GM18499 (cell line): Measurements from ENCODE around the gene PHACTR4.
"Not testable (repeated sequence)": the region's sequence is repeated elsewhere in the genome, so short reads cannot be mapped to it uniquely, and the experiment has no call there.

ENCODE experiments used
- ATAC-seq: cut with Tn5 transposase; IDR thresholded peaks from one replicate; pipeline ENCODE4 v1.9.1; 2021; ENCODE audit warnings: moderate number of reproducible peaks; ENCODE audit not compliant: insufficient read depth, unreplicated experiment

Gene PHACTR4

DNA sequence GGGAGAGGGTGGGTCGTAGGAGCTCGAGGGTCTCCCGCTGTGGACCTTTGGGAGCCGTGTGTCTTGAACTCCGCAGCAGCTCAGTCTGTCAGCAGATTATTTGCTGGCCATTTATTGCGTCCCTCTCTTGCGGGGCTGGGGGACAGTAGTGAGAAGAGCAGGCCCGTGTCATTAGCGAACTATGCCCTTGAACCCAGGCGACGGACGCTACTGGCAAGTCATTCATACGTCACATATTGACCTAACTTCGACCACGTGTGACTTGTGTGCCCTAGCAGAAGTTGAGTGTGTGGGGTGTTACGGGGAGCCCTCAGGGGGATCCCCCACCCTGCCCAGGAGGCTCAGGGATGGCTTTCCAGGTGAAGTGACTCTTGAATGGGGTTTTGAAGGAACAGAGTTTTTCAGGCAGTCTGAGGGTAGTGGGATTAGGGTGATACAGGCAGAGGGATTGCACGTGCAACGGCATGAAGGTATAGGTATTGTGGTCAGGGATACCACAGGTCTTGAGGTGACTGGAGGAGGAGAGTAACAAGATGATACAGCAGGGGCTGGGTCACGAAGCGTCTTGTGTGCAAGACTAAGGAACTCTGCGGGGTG is 149.3 kb downstream of the PHACTR4 start:
- ATAC-seq: no peak

DNA sequence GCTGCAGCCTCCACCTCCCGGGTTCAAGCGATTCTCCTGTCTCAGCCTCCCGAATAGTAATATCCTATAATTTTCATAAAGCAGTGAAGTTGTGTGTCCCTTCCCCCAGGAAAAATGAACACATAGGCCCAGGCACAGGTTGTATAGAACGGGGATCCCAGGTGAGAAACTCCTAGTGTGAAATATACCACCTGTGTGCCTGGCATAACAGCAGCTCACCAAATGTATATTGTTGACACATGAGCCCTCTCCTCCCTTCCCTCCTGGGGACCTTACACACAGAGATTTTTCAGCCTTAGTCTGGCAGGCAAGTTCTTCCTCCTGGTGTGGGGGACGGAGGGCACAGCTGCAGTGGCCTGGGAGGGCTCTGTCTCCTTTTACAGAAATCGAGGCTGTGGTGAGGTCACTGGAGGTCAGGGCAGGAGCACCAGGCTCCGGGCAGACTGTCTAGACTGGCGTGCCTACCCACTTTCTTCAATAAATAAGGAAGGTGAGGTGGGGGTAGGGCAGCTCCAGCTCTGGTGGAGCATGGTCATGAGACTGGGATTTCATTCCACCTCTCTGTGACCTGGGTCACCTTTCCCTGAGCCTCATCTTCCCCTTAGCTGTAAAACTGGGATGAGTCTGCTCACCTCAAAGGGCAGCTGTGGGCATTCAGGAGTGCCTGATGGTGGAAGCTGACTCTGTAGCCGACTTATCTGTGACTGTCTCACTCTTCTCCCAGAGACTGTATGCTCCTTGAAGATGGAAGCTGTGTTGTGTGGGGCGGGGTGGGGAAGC is 150.6 kb downstream of the PHACTR4 start:
- no peak for ATAC-seq

DNA sequence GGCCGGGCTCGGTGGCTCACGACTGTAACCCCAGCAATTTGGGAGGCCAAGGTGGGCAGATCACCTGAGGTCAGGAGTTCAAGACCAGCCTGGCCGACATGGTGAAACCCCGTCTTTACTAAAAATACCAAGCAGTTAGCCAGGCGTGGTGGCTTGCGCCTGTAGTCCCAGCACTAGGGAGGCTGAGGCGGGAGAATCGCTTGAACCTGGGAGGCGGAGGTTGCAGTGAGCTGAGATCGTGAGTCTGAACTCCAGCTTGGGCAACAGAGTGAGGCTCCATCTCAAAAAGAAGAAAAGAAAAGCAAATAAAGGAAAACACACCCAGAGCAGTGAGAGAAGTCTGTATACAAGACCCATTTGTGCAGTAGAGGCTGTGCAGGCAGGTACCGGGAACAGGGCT is 151.3 kb downstream of the PHACTR4 start:
- ATAC-seq: not testable (repeated sequence)

DNA sequence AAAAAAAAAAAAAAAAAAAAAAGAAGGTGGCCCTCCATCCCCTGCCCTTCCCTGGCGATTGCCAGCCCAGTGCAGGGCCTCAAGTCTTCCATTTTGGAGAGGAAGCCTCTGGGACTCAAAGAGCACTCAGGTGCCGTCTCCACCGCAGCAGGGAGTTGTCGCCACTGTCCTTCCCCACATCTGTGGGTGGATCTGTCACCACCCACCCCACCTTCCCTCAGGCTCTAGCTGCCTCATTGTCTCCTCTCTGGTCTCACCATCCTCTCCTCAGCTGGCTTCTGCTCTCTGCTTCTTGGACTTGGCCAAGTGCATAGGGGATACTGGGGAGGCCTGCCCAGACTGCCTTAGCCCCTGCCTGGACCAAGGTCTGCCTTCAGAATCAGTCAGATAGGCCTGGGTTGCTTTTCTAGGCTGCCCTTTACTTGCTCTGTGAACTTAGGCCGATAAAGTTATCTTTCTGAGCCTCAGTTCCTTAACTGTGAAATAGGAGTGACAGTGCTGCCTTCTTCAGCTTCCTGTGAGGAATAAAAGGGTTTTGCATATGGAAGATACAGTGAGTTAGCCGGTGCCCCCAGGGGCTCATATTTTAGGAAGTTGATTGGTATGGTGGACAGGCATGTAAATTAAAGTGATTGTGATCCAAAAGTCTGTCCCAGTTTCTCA is 152.1 kb downstream of the PHACTR4 start:
- no peak for ATAC-seq

DNA sequence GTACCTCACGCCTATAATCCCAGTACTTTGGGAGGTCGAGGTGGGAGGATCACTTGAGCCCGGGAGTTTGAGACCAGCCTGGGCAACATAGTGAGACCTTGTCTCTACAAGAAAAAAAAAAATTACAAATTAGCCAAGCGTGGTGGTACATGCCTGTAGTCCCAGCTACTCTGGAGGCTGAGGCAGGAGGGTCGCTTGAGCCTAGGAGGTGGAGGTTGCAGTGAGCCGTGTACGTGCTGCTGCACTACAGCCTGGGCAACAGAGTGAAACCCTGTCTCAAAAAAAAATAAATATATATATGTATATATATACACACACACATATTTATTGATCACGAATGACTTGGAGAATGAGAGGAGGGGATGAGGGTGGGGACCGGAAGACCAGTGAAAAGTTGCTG is 153.0 kb downstream of the PHACTR4 start:
- ATAC-seq: not testable (repeated sequence)

DNA sequence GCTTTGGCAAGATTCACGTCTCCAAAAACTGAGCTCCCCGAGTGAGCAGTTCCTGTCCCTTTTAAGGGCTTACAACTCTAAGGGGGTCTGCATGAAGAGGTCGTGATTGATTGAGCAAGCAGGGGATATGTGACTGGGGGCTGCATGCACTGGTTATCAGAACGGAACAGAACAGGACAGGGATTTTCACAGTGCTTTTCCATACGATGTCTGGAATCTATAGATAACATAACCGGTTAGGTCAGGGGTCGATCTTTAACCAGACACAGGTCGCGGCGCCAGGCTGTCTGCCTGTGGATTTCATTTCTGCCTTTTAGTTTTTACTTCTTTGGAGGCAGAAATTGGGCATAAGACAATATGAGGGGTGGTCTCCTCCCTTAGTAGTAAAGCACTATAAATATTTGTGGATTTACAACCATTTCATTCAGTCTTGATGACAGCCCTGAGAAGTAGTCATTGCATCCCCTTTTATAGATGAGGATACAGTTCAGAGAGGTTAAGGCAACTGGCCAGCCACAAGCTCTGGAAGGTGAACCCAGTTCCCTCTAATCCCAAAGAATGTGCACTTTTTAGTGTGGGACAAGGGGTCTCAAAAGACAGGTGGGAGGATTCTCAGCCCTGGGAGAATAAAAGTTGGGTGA is 155.6 kb downstream of the PHACTR4 start:
- ATAC-seq: not testable (repeated sequence)

DNA sequence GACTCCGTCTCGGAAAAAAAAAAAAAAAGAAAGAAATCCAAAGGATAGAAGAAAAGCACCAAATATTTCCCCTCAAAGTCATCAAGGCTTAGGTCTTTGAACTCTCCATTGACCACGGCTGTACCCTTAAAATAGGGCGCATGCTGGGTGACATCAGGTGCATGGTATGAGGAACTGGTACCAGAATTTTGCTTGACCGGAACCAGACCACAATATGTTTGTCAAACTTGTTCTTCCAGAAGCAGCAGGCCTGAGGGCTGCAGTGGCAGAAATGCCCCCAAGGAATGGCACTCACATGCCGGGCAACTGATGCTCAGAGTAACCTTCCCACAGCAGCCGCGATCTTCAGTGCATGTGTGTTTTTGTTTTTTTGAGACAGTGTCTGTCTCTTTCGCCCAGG is 157.3 kb downstream of the PHACTR4 start:
- no peak for ATAC-seq

DNA sequence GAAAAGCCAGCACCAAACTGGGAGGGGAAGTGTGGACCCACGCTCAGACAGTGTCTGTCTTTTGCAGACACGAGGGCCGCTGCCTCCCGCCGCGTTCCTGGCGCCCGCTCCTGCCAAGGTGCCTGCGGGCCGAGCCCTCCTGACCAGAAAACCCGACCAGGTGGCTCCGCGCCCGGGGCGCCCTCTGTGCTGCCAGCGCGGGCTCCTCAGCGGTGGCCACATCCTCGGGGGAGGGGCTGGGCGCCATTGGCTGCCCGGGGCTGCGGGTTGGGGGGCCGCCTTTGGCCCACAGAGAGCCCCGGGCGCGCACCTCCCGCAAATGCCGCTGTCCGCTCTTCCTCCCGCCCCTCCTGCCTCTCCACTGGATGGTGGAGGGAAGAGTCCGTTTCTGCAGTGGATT is 160.9 kb downstream of the PHACTR4 start:
- no peak for ATAC-seq

GRCh38 chr1:28534671-28535070 is 165.1 kb downstream of the PHACTR4 start:
- no peak for ATAC-seq

- no peak for ATAC-seq
Observed at GRCh38 chr1:28535180-28535579, 165.6 kb downstream of the PHACTR4 start.

GRCh38 chr1:28537457-28538199 is 168.1 kb downstream of the PHACTR4 start:
- ATAC-seq: no peak

DNA sequence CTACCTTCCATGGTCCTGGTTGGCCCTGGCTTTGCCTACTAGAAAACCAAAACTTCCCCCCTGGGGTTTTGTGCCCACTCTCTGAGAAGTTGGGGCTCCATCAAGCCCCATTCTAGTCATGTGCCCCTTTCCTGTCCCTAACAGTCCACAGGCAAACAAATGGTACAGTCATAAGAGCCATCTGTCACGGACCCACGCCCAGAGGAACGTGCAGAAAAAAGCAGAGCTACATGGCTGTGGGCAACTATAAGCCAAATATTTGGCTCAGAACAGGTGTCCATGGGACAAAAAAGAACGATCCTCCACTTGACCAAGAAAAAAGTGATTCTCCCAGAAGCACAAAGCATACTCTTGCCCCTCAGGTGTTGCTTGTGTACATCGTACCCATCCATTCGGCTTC is 168.7 kb downstream of the PHACTR4 start:
- no peak for ATAC-seq

- ATAC-seq: no peak
Observed at GRCh38 chr1:28540651-28541050, 171.1 kb downstream of the PHACTR4 start.

DNA sequence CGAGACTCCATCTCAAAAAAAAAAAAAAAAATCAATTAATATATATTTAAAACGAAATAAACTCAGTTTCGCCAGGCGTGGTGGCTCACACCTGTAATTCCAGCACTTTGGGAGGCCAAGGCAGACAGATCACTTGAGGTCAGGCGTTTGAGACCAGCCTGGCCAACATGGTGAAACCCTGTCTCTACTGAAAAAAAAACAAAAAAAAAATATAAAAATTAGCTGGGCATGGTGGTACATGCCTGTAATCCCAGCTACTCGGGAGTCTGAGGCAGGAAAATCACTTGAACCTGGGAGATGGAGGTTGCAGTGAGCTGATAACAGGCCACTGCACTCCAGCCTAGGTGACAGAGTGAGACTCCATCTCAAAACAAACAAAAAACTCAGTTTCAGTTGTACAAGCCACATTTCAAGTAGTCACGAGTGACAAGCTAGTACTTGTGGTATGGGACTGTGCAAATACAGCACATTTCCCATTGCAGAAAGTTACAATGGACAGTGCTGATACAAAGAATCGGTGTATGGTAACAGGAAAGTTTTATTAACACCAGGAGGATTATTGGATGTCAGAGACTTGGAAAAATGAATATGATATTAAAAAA is 172.0 kb downstream of the PHACTR4 start:
- ATAC-seq: not testable (repeated sequence)

- ATAC-seq: no peak
Observed at GRCh38 chr1:28545246-28545628, 175.7 kb downstream of the PHACTR4 start.

DNA sequence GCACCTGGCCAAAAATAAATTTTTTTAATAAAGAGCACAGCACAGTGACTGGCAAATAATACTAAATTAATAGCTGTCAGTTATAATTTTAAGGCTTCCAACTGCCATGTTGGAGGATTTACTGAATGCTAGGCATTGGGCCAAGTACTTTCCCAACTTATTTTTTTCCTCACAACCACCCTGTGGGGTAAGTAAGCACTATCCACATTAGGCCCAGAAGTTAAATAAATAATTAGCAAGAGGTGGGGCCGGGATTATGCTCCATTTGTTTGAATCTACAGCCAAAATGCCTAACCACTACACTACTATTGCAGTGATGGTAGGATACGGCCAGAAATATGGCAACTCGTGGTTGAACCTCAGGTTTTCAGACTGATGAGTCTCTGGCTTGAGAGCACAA is 178.8 kb downstream of the PHACTR4 start:
- ATAC-seq: no peak
